Measurements from ENCODE around the gene USF3. TPM values are rescaled to one million over a fixed set of nuclear protein-coding genes. Genes with fewer than 3 reads are reported as not detected.

Gene USF3
- total and polyA plus RNA-seq, 4 donors, result 4.6 to 16.0 (median 11.4) TPM

DNA sequence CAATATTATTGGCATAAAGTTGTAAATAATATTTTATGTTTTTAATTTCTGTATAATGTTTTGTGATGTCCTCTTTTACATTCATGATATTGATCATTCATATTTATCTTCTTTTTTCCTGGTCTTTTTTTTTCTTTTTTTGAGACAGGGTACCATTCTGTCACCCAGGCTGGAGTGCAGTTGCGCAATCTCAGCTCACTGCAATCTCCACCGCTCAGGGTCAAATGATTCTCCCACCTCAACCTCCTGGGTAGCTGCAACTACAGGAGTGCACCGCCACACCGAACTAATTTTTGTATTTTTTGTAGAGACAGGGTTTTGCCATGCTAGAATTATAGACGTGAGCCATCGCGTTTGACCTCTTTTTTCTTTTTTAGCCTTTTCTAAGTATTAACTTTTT is 52.9 kb downstream of the USF3 start:
- Histone ChIP-seq H3K27me3 (ENCODE audit: control insufficient read depth in 4 of 4, insufficient read depth in 4 of 4, low read length in 3 of 4) (no peaks in the 10 kb centered on the region), H3K9ac (ENCODE audit: low read depth in 1 of 2, low read length in 2 of 2) (no peak overlapping the region), H3K4me3 (ENCODE audit: low read depth in 1 of 3, low read length in 3 of 3) (no peak overlapping the region), H3K4me1 (ENCODE audit: control insufficient read depth in 4 of 4, insufficient read depth in 4 of 4, low read length in 3 of 4) (no peaks in the 10 kb centered on the region), H3K9me3 (ENCODE audit: control insufficient read depth in 4 of 4, low read length in 3 of 4) (peaks cover 0 to 9% (median 2%) of the 10 kb centered on the region in 4 donors), H3K27ac (ENCODE audit: low read depth in 1 of 2, low read length in 2 of 2) (no peak overlapping the region), H3K36me3 (ENCODE audit: control insufficient read depth in 4 of 4, insufficient read depth in 3 of 4, low read depth in 1 of 4, low read length in 3 of 4) (no peaks in the 10 kb centered on the region)
- 91% methylated on average over 7 of the region's 7 CpGs for WGBS
- TF ChIP-seq REST (IDR thresholded peaks at IDR 0.05) (no peak), FOXA2 (IDR thresholded peaks at IDR 0.05) (no peak), HNF4G (IDR thresholded peaks at IDR 0.05) (no peak)
- DNase-seq (ENCODE audit: low spot score), result no peak

DNA sequence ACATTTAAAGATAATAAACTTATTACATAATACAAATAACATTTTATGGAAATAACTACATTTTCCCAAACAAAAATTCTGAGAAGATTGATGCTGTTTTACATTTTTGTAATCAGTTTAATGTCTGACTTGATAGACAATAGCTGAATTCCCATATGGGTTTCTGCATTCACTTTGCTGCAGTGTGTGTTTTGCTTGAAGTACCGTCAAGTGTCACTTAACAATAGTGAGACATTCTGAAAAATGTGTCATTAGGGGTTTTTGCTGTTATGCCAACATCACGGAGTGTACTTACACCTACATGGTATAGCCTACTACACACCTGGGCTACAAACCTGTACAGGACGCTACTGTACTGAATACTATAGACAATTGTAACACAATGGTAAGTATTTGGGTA is 57.5 kb downstream of the USF3 start:
- Histone ChIP-seq H3K9me3 (ENCODE audit: control insufficient read depth in 4 of 4, low read length in 3 of 4) (no peaks in the 10 kb centered on the region), H3K9ac (ENCODE audit: low read depth in 1 of 2, low read length in 2 of 2) (no peak overlapping the region), H3K4me1 (ENCODE audit: control insufficient read depth in 4 of 4, insufficient read depth in 4 of 4, low read length in 3 of 4) (peaks cover 2 to 7% (median 3%) of the 10 kb centered on the region in 4 donors), H3K4me3 (ENCODE audit: low read depth in 1 of 3, low read length in 3 of 3) (no peak overlapping the region), H3K27ac (ENCODE audit: low read depth in 1 of 2, low read length in 2 of 2) (no peak overlapping the region), H3K36me3 (ENCODE audit: control insufficient read depth in 4 of 4, insufficient read depth in 3 of 4, low read depth in 1 of 4, low read length in 3 of 4) (no peaks in the 10 kb centered on the region), H3K27me3 (ENCODE audit: control insufficient read depth in 4 of 4, insufficient read depth in 4 of 4, low read length in 3 of 4) (no peaks in the 10 kb centered on the region)
- no peak for DNase-seq (ENCODE audit: low spot score)
- TF ChIP-seq HNF4G (IDR thresholded peaks at IDR 0.05) (no peak), HNF4A (conservative IDR thresholded peaks at IDR 0.05) (no peak), SP1 (IDR thresholded peaks at IDR 0.05) (no peak), REST (IDR thresholded peaks at IDR 0.05) (no peak), FOXA1 (IDR thresholded peaks at IDR 0.05) (no peak), YY1 (IDR thresholded peaks at IDR 0.05) (no peak), ZBTB33 (IDR thresholded peaks at IDR 0.05) (no peak), JUND (IDR thresholded peaks at IDR 0.05) (no peak), FOXA2 (IDR thresholded peaks at IDR 0.05) (no peak), EGR1 (IDR thresholded peaks at IDR 0.05; ENCODE audit: low read depth in 2 of 2) (no peak), TAF1 (conservative IDR thresholded peaks at IDR 0.05) (no peak), NR2F2 (IDR thresholded peaks at IDR 0.05) (no peak)
- TF ChIP-seq, protein P1, sequence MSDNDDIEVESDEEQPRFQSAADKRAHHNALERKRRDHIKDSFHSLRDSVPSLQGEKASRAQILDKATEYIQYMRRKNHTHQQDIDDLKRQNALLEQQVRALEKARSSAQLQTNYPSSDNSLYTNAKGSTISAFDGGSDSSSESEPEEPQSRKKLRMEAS (IDR thresholded peaks at IDR 0.05), result no peak
- WGBS, result 98% methylated on average over 3 of the region's 3 CpGs

Measured in liver (tissue), 9 donors.